Kidney tubule cell (primary cell): ENCODE results near the gene SIT1.
"Not testable (repeated sequence)": the region's sequence is repeated elsewhere in the genome, so short reads cannot be mapped to it uniquely, and the experiment has no call there.

Source experiments
- DNase-seq: peaks from one replicate; pipeline ENCODE4 v3.0.0-alpha.2; 2018; ENCODE audit warnings: low spot score

Gene SIT1

GRCh38 chr9:35659340-35659739 is 8.6 kb upstream of the SIT1 start:
- peak; percentile 87 for DNase-seq

- peak; percentile 79 for DNase-seq
Observed at GRCh38 chr9:35658968-35659220, 8.2 kb upstream of the SIT1 start.

DNA sequence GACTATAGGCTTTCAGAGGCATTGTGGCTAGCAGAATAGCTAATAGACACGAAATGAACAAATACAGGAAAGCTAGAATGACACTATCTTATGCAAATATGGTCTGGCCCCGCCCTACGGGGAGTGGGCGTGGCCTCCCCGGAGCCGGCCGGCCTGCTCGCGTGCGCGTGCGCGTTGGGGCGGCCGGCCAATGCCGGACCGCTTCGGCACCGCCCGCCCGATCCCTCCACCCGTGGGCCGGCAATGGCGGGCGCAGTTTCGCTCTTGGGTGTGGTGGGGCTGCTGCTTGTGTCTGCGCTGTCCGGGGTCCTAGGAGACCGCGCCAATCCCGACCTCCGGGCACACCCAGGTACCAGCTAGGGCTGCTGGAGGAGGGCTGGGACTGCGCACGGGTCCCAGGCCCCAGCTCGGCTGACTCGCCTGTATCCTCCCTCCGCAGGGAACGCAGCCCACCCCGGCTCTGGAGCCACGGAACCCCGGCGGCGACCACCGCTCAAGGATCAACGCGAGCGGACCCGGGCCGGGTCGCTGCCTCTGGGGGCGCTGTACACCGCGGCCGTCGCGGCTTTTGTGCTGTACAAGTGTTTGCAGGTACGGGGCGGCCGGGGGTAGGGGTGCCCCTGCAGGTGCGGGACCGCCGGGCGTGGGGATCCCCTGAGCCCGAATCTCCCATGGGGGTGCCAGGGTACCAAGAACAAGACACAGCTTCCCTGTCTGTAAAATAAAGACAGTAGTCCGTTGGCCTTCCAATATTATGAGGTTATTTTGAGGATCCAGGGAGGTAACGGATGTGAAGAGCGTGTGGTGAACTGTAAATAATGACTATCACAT is 7.6 kb upstream of the SIT1 start, which contains the start of gene CCDC107:
CCDC107 (plus strand) TSS at position 156 of the 831 bp plus-strand sequence; CDS start at position 244, 88 bp downstream.
- peak; percentile 88 for DNase-seq

DNA sequence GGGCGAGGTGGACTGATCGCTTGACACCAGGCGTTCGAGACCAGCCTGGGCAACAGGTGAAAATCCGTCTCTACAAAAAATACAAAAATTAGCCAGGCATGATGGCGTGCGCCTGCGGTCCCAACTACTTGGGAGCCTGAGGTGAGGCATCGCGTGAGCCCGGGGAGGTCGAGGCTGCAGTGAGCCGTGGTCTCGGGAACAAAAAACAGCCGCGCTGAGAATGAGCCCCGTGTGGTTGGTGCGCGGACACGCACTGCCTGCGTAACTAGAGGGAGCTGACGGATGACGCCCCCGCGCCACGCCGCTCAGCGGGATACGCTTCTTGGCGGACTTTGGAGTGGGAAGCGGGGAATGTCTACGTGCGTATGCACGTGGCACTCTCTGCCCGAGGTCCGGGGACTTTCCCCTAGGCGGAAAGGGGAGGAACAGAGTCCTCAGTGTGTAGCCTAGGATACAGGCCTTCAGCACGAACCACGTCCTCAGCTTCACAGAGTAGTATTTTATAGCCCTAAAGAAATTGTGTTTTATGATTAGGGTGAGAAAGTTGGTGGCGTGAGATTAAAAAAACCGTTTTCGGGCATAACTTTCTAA is 6.9 kb upstream of the SIT1 start, which contains the start of gene RMRP:
RMRP (minus strand) TSS at position 474 of the 591 bp plus-strand sequence.
- DNase-seq = peak; percentile 100

GRCh38 chr9:35656831-35657545 is 6.3 kb upstream of the SIT1 start:
- DNase-seq = no peak

GRCh38 chr9:35656348-35656747 is 5.6 kb upstream of the SIT1 start:
- DNase-seq = no peak

DNA sequence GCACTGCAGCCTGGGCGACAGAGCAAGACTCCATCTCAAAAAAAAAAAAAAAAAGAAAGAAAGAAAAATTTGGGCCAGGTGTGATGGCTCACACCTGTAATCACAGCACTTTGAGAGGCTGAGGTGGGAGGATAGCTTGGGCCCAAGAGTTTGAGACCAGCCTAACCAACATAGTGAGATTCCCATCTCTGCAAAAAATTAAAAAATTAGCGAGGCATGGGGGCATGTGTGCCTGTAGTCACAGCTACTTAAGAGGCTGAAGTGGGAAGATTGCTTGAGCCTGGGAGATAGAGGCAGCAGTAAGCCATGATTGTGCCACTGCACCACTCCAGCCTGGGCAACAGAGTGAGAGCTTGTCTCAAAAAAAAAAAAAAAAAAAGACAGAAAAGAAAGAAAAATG is 2.9 kb upstream of the SIT1 start:
- no peak for DNase-seq

DNA sequence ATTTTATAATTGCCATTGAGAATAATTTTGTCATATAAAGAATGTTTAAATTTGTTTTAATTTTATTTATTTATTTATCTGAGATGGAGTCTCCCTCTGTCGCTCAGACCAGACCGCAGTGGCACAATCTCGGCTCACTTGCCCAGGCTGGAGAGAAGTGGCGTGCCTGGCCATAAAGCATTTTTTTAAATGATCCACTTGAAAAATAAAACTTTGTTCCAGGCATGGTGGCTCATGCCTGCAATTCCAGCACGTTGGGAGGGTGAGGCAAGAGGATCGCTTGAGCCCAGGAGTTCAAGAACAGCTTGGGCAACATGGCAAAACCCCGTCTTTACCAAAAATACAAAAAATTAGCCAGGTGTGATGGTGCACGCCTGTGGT is 2.1 kb upstream of the SIT1 start:
- no peak for DNase-seq

- peak; percentile 43 for DNase-seq
Observed at GRCh38 chr9:35651956-35652828, 1.5 kb upstream of the SIT1 start.

DNA sequence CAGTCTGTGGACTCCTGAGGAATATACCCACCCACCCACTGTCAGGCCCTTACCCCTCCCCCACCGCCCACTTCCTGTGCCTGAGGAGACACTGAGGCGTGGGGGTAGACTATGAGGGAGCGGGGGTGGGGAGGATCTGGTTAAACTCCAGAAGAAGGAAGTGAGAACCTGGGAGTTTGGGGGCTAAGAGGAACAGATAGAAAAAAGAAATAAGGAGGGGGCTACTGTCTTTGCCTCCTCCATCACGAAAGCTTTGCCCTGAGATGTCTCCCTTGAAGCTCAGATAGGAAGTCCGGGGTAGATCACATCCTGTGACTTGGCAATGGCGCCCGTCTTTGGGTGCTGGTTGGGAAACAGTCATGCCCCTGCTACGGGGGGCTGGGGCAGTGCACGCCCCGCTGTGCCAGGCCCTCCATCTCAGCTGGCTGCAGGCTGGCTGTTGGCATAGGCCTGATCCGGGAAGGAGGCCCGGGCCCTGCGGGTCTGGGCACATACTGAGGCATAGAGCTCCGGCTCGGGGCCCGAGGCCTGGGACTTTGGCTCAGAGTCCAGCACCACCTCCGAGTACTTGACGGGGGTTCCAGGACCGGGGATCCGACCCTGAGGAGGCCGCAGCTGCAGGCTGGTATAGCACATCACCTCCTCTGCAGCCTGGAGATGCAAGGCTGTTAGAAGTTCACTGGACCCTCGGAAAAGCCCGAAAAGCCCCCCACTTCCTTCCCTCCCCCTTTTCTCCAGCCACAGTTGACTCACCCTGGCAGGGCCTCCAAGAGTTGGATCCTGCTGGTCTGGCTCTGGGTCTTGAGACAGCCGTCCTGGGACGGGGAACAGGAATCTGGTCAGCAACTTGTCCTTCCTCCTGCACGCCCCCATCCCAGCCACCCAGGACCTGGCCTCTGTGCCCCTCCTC is 1.0 kb downstream of the SIT1 start:
- no peak for DNase-seq

GRCh38 chr9:35646533-35647265 is 4.0 kb downstream of the SIT1 start:
- DNase-seq = peak; percentile 91

GRCh38 chr9:35646153-35646532 is 4.6 kb downstream of the SIT1 start:
- peak; percentile 74 for DNase-seq

DNA sequence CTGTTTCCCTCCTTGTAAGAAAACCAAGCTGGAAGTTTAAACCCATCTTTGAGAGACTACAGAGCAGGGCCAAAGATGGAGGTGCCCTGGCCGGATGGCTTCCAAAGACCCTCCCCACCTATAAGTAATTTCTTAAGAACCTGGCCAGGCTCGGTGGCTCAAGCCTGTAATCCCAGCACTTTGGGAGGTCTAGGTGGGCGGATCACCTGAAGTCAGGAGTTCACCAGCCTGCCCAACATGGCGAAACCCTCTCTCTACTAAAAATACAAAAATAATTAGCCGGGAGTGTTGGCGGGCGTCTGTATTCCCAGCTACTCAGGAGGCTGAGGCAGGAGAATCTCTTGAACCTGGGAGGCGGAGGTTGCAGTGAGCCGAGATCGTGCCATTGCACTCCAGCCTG is 5.0 kb downstream of the SIT1 start:
- not testable (repeated sequence) for DNase-seq

GRCh38 chr9:35643046-35643445 is 7.7 kb downstream of the SIT1 start:
- no peak for DNase-seq

DNA sequence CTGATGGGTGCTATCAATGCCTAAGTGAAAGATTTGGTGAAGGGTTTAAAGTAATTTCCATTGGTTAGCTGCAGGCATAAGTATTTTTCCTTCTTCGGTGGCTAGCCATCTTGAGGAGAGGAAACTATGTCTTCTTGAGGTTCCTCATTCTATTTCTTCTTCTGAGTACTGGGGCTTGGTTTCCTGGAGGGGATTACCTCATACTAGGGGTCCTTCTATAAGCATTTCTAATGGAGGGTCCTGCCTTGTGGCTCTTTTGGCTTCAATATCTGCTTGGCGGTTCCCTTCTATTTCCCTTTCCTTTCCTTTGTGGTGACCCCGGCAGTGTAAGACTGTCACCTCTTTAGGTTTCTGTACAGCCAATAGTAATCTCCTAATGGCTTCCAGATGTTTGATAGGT is 9.3 kb downstream of the SIT1 start:
- not testable (repeated sequence) for DNase-seq

- not testable (repeated sequence) for DNase-seq
Observed at GRCh38 chr9:35640431-35640830, 10.3 kb downstream of the SIT1 start.

GRCh38 chr9:35639631-35640030 is 11.1 kb downstream of the SIT1 start:
- DNase-seq = no peak

- DNase-seq = not testable (repeated sequence)
Observed at GRCh38 chr9:35639225-35639624, 11.5 kb downstream of the SIT1 start.

- not testable (repeated sequence) for DNase-seq
Observed at GRCh38 chr9:35638751-35639150, 12.0 kb downstream of the SIT1 start.

DNA sequence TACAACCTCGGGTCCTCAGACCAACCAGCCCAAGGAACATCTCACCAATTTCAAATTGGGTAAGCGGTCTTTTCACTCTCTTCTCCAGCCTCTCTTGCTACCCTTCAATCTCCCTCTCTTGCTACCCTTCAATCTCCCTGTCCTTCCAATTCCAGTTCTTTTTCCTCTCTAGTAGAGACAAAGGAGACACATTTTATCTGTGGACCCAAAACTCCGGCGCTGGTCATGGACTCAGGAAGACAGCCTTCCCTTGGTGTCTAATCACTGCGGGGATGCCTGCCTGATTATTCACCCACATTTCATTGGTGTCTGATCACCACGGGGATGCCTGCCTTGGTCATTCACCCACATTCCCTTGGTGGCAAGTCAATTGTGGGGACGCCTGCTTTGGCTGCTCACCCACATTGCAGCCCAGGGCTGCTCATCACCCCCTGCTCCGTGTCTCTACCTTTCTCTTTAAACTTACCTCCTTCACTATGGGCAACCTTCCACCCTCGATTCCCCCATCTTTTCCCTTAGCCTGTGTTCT is 13.2 kb downstream of the SIT1 start:
- not testable (repeated sequence) for DNase-seq
